HG03159 (cell line): ENCODE measurements around the gene MRPL27.
A peak's percentile ranks its signal among the peaks of the same experiment; 100 is the strongest.
"Not testable (repeated sequence)": the region's sequence is repeated elsewhere in the genome, so short reads cannot be mapped to it uniquely, and the experiment has no call there.

Source experiments
- ATAC-seq: cut with Tn5 transposase; IDR thresholded peaks from one replicate; pipeline ENCODE4 v1.9.1; 2021; ENCODE audit warnings: mild to moderate bottlenecking, moderate library complexity; ENCODE audit not compliant: unreplicated experiment

Gene MRPL27

DNA sequence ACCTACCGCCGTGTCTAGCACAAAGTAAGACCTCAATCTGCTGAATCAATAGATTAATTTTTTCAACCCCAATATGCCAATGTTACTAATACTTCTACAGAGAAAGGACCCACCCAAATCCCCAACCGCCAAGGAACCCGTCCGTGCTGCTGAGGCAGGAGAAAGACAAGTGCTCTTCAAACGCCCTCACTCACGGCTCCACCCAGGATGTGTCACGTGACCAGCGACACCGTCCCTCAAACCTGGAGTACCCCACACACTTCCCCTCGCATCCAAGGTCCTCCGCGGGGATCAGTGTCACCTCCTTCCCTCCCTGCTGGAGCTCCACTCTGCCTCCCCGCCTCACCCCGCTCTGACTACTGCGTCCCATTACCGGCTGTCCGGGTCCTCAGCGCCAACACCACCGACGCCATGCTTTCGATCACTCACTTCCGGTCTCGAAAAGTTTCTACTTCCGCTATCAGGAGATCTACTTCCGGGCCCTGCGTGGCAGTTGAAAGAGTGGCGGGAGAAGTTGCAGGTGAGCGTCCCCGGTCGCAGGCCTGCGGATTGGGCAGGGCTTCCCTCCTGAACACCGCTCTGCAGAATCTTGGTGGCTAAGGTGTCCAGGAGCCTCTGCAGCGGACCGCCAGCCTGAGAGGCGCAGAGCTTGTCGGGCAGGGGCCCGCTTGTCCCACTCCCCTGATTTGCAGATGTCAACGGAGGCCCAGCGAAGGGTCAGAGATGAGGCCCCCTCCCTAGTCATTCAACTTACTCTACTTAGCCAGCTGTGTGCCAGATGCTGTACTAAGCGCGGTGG, at the start of gene MRPL27, which contains the start of gene EME1:
Gene MRPL27, minus strand, starts transcription at position 427 of the 799 bp plus-strand sequence. Its CDS starts 14 bp downstream, at position 413.
Gene EME1, plus strand, starts transcription at position 472 of the 799 bp plus-strand sequence. CDS start 1,980 bp downstream, outside the sequence.
- peak; percentile 80 for ATAC-seq

DNA sequence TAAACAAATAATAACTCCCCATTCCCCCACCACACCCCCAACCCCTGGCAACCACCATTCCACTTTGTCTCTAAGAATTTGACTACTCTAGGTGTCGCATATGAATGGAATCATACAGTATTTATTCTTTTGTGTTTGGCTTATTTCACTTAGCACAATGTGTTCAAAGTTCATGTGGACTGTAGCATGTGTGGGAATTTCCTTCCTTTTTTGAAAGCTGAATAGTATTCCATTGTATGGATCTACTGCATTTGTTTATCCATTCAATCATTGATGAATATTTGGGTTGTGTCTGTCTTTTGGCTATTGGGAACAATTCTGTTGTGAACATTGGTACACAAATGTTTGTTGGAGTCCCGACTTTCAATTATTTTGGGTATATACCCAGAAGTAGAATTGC, 49.8 kb upstream of the MRPL27 start:
- ATAC-seq: no peak

GRCh38 chr17:50421308-50422051, 48.5 kb upstream of the MRPL27 start:
- no peak for ATAC-seq

DNA sequence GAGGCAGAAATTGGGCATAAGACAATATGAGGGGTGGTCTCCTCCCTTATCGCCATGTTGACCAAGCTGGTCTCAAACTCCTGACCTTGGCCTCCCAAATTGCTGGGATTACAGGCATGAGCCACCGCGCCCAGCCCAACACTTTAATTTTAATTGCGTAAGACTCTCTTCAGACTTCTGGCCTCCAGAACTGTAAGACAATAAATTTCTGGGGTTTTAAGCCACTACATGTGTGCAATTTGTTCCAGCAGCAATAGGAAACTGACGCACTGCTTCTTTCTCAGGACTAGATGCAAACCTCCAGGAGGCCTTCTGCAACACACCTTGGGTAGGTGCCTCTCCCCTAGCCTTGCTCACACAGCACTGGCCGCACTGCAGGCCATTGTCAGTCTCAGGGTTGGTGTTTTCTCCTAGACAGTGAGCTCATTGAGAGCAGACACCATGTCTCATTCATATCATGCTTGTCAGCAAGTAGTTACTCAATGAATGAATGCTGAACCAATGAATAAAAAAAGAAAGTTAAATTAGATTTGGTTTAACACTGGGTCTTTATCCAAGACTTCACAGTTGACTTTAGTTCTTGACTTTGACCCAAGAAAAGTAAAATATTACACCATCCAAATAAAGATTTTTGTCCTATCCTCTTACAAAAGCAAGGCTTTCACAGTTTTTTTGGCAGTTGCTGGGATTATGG, 47.6 kb upstream of the MRPL27 start:
- no peak for ATAC-seq

DNA sequence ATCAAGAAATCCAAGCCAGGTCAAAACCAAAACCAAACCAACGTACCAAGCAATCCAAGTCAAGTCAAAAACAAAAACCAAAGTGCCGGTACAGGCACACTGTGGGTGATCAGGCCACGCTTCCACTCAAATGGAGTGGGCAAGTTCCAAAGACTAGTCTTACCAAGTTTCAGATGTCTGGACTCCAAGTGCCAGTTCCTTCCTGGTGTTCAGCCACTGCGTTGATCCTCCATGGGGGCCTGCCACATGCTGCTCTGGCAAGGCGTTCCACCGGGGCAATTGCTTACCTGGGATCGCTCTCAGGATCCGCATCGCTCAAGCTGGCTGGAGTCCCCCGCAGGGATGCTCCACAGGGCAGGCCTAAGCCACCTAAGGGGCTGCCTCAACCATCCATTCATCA, 46.6 kb upstream of the MRPL27 start:
- not testable (repeated sequence) for ATAC-seq

DNA sequence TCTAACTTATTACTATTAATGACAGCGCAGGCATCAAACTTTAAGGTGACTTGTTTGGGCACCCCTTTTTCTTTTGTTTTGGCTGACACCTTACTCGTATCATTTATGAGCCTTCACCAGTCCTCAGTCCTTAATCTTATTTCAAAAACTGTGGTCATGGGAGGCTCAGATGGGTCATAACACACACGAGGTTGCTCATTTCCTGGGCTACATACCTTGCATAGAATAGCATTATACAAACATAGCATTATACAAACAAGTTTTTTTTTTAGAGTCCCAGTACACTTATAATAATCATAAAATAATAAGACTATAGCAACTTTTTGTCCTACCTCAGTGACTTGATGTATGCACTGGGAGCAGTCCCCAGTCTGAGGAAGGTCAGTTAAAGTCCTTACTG, 41.8 kb upstream of the MRPL27 start:
- no peak for ATAC-seq

GRCh38 chr17:50412188-50412732, 39.3 kb upstream of the MRPL27 start:
- no peak for ATAC-seq

DNA sequence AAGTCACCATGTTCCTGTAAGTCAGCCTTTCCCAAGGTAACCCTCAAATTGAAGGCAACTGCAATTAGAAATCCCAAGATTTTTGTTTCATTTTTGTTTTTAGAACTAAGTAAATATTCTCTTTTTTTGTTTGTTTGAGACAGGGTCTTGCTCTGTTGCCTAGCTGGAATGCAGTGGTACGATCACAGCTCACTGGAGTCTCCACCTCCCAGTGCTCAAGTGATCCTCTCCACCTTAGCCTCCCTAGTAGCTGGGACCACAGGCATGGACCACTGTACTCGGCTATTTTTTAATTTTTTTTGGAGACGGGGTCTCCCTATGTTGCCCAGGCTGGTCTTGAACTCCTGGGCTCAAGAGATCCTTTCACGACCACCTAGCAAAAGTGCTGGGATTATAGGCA, 34.9 kb upstream of the MRPL27 start:
- no peak for ATAC-seq

DNA sequence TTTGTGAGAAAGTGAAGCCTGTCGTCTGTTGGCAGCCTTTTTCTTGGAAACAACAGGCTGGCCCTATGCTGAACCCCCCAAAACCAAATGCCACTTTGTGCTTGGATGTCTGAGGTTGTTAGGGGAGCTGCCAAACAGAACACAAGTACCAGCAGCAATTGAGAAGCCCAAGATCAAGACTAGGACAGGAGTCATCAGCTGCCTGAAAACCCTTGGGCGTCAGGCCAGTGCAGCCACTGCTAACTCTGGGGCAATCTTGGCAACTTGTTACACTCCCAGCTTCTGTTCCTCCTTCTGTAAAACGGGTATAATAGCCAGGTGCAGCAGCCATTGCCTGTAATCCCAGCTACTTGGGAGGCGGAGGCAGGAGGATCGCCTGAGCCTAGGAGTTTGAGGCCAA, 33.6 kb upstream of the MRPL27 start:
- ATAC-seq: no peak

GRCh38 chr17:50405351-50405750, 32.4 kb upstream of the MRPL27 start:
- not testable (repeated sequence) for ATAC-seq

DNA sequence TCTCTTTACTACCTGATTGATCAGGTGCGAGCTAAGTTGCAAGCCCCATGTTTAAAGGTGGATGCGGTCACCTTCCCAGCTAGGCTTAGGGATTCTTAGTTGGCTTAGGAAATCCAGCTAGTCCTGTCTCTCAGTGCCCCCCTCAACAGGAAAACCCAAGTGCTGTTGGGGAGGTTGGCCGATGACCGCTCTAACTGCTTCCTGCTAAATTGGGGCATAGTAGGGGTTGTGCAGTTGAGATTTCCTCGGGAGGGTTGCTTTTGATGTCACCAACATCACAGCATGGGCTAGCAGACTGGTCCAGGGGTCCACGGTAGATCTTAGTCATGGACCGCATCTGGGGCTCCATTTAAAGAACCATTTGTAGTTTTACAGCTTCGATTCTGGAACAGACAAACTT, 26.6 kb upstream of the MRPL27 start:
- ATAC-seq: not testable (repeated sequence)

DNA sequence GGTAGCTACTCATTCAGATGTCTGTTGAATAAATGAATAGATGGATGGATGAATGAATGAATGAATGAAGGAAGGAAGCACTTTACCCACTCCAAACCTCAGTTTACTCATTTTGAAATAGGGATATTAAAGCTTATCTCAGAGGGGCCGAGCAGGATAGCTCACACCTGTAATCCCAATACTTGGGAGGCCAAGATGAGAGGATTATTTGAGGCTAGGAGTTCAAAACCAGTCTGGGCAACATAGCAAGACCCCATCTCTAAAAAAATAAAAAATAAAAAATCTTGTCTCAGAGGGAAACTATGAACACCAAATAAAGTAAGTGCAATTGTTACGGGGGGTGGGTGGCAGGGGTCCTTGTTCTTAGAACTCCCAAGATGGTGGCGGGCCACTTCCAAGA, 25.7 kb upstream of the MRPL27 start:
- ATAC-seq: not testable (repeated sequence)

- ATAC-seq: no peak
These were observed 24.9 kb upstream of the MRPL27 start for GRCh38 chr17:50397919-50398285.

DNA sequence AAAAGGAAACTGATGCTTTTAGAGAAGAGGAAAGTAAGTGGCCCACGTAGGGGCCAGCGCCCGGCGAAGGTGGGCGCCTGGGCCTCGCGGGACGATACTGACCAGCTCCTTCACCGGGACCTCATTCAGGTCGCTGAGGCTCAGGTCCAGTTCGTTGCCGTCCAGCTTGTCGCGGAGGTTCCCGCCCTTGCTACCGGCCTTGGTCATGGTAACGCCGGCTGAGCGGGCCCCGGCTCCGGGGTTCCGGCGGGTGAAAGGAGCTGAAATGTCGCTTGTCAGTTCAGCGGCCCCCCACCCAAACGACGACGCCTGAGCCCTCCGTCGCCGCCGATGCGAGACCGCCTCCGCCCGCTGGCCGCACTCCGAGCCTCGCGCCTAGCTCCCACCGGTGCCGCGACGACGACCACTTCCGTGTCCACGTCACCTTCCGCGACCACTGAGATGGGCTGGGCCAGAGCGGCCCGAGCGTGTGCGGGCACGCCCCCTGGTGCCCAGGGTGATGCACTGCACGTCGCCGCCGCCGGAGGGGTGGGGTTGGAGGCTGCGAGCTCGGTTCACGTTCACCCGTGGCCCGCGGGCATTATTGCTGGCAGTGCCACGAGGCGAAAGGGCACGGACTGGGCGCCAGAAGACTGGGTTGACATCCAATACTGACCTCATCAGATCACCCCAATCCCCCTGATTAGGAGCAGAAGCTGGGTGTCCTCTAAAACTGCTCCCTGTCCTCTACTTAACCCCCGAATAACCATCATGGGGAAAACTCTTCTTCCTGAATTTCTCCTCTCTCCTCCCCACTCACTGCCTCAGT, 24.3 kb upstream of the MRPL27 start, which contains the start of gene LRRC59:
Gene LRRC59, minus strand, starts transcription at position 413 of the 808 bp plus-strand sequence. Its CDS starts 206 bp downstream, at position 207.
- peak; percentile 90 for ATAC-seq

DNA sequence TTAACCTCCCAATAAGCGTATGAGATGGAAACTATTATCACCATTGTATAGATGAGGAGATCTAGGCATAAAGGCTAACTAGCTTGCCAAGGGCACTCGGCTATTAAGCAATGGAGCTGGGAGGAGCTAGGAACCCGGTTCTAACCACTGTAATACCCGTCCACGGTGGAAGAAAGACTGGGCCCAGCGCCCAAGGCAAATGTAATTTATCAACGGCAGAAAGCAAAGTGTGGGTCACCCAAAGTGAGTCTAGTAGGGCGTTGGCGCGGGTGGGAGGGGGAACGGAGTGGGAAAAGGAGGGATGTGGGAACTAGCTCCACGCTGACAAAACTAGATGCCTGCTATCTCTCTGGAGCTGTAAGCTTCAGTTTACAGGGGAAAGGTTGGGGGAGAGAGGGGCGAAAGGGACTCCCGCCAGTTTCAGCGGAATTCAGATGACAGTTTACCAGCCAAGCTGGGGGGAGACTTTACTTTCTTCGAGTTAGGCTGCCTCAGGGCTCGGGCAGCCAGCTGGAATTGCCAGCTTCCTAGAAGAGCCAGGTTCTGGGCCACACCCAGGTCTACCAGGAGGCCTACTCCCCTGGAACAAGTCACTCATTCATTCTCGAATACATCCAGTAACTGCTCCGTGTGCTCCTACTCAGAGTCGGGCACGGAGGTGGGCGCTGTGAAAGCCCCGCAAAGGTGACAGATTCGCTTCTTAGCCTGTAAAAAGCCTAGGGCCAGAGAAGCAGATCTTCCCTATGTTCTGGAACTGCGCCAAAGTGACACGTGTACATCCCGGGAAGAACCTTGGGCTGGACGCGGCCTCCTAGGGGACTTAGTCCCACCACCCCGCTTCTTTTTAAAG, 23.5 kb upstream of the MRPL27 start:
- ATAC-seq: no peak

- ATAC-seq: no peak
These were observed 21.7 kb upstream of the MRPL27 start for GRCh38 chr17:50394711-50395110.

- no peak for ATAC-seq
These were observed 20.7 kb upstream of the MRPL27 start for GRCh38 chr17:50393700-50394099.

GRCh38 chr17:50392621-50393020, 19.6 kb upstream of the MRPL27 start:
- ATAC-seq: no peak

DNA sequence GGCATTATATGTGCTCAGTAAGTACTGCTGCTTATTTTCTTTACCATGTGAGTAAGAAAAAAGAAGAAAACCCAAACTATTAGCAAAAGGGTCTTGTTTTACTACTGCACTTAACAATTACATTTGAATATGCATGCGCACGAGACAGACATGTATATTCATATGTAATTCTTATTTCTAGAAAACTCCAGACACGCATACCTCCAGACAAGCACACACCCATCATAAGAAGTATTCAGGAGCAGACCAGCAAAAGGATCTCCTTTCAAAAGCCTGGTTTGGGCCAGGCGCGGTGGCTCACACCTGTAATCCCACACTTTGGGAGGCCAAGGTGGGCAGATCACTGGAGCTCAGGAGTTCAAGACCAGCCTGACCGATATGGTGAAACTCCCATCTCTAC, 16.6 kb upstream of the MRPL27 start:
- no peak for ATAC-seq
